Sigmoid colon (tissue), 7 donors: ENCODE measurements around the gene SLC6A9. TPM values are rescaled to one million over a fixed set of nuclear protein-coding genes. Genes with fewer than 3 reads are reported as not detected.
A peak's percentile ranks its signal among the peaks of the same experiment; 100 is the strongest.

Experiments
- DNase-seq: peaks from one replicate; pipeline ENCODE4 v3.0.0-alpha.2; 2019
- H3K27ac ChIP-seq, 4 donors: fragments of 200-600 bp; sonication (generic); one replicate each; pipeline ENCODE4 v1.5.1; 2016 to 2019; ENCODE audit warnings: mild to moderate bottlenecking in 1 of 4
- H3K27me3 ChIP-seq, 3 donors: fragments of 200-600 bp; sonication (generic); one replicate each; pipeline ENCODE4 v1.5.1; 2019; ENCODE audit warnings: mild to moderate bottlenecking in 1 of 3
- H3K36me3 ChIP-seq, 4 donors: fragments of 200-600 bp; sonication (generic); one replicate each; pipeline ENCODE4 v1.5.1; 2016 to 2019
- H3K4me1 ChIP-seq, 4 donors: fragments of 200-600 bp; sonication (generic); one replicate each; pipeline ENCODE4 v1.5.1; 2017 to 2019
- H3K4me3 ChIP-seq, 4 donors: fragments of 200-600 bp; sonication (generic); one replicate each; pipeline ENCODE4 v1.5.1; 2017 to 2019; ENCODE audit warnings: mild to moderate bottlenecking in 2 of 4, moderate library complexity in 1 of 4
- H3K9me3 ChIP-seq, 4 donors: fragments of 200-600 bp in 3 of 4; sonication (generic) in 3 of 4; one replicate each; pipeline versions ENCODE4 v1.5.1 to v1.6.1; 2013 to 2019
- CTCF ChIP-seq, 4 experiments: fragments of 450-650 bp in 3 of 4; fragments of 200-600 bp in 1 of 4; IDR thresholded peaks; one replicate each; pipeline ENCODE4 v1.5.1; 2016 to 2019; ENCODE audit warnings: antibody characterized with exemption in 4 of 4, mild to moderate bottlenecking in 3 of 4, moderate library complexity in 2 of 4
- EP300 ChIP-seq, 4 donors: sonication (generic); formaldehyde crosslinking; IDR thresholded peaks; one replicate each; pipeline ENCODE4 v1.6.1; 2017; ENCODE audit warnings: antibody characterized with exemption in 4 of 4
- POLR2A ChIP-seq, 2 donors: fragments of 450-650 bp; IDR thresholded peaks; one replicate each; pipeline ENCODE4 v1.6.1; 2016; ENCODE audit warnings: antibody characterized with exemption in 2 of 2, mild to moderate bottlenecking in 2 of 2, moderate library complexity in 2 of 2
- POLR2AphosphoS5 ChIP-seq, 4 donors: sonication (generic); formaldehyde crosslinking; IDR thresholded peaks; one replicate each; pipeline ENCODE4 v1.6.1; 2017; ENCODE audit warnings: antibody characterized with exemption in 4 of 4
- WGBS, 2 donors: extraction: QIAGEN DNeasy Blood & Tissue Kit; methylation state at CpG; one replicate each; pipeline ENCODE4 v1.1.7; 2013; 5-methylcytosine and 5-hydroxymethylcytosine counted together
- intact Hi-C: fragments of 100-400 bp; cut with DNase I; formaldehyde crosslinking; loops from one replicate; pipeline ENCODE4 v1.15.1; 2023
- polyA plus RNA-seq, 3 donors: library from polyadenylated mRNA; stranded (reverse); fragments of 200-250 nt; gene quantifications; one replicate each; pipeline ENCODE4 v1.2.3, GENCODE V29; 2013
- total RNA-seq, 4 donors: library from RNA; depleted of rRNA; stranded (reverse); fragments of >200 nt; gene quantifications; one replicate each; pipeline ENCODE4 v1.1.0, GENCODE V29; 2016
- donor health status: healthy with polysubstance abuse.
- donor health status: Bipolar disorder and iron deficiency.
- donor health status: healthy.

The SLC6A9 gene
- total and polyA plus RNA-seq, 7 donors: 2.4 to 24.5 (median 5.9) TPM

DNA sequence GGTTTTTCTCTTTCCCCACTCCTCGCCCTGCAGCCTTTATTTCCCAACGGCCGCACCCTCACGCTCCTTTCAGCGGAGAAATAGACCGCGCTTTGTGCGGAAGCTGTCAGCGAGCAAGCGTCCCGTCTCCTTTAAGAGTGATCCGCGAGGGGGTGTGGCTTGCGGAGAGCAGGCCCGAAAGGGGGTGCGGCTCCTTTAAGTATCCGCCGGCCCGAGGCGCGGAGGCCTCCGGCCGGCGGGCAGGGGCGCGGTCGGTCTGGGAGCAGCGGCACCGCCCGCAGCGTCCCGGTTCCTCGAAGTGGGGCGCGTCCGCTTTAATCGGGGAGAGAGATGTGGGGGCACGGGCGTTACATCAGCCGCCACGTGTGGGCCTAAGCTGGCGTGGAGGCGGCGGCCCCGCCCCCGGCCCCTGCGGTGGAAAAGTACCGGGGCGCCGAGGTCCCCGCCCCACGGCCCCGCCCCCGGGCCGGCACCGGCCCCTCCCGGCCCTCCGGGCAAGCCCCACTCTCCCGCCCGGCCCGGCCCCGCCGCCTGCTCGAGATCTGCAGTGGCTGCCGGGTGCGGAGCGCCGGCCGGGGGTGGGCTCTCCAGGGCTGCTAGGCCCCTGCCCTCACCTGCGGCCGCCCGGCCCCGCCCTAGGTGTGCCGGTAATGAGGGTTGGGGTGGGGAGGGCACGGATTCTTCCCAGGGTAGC, 1.2 kb downstream of the SLC6A9 start:
- H3K9me3 ChIP-seq: no peaks in the 10 kb centered on the region
- H3K4me1 ChIP-seq: peaks cover 0 to 46% (median 37%) of the 10 kb centered on the region in 4 donors
- no peaks in the 10 kb centered on the region for H3K27me3 ChIP-seq
- WGBS, 2 donors: 1% methylated on average over 75 of the region's 75 CpGs
- no peaks in the 10 kb centered on the region for H3K36me3 ChIP-seq
- intact Hi-C loops: loop anchor here (10.0 kb wide), 1 partner anchor 495 kb away; the partner anchor contains the start of gene PTPRF
- H3K4me3 ChIP-seq: peak overlapping the region; percentile 71 to 88 (median 87)
- TF ChIP-seq POLR2AphosphoS5 (IDR thresholded peaks at IDR 0.05): peak; percentile 47 to 70 (median 64)
- TF ChIP-seq CTCF (IDR thresholded peaks at IDR 0.05): no peak
- TF ChIP-seq POLR2A (IDR thresholded peaks at IDR 0.05): peak in 1 of 2 donors; percentile 45
- H3K27ac ChIP-seq: peak overlapping the region; percentile 86 to 96 (median 94)
- DNase-seq: peak; percentile 95

- Histone ChIP-seq H3K4me3 (peak overlapping the region; percentile 71 to 88 (median 87)), H3K27ac (peak overlapping the region; percentile 86 to 96 (median 94)), H3K36me3 (no peaks in the 10 kb centered on the region), H3K9me3 (no peaks in the 10 kb centered on the region), H3K4me1 (peaks cover 0 to 42% (median 34%) of the 10 kb centered on the region in 4 donors), H3K27me3 (no peaks in the 10 kb centered on the region)
- intact Hi-C loops: no loop called here
- peak; percentile 69 for DNase-seq
- no peak for TF ChIP-seq POLR2AphosphoS5 (IDR thresholded peaks at IDR 0.05)
- no peak for TF ChIP-seq CTCF (IDR thresholded peaks at IDR 0.05)
- no peak for TF ChIP-seq POLR2A (IDR thresholded peaks at IDR 0.05)
- TF ChIP-seq EP300 (IDR thresholded peaks at IDR 0.05): no peak
- 26 to 28% methylated on average over 17 of the region's 17 CpGs for WGBS, 2 donors
Measured at GRCh38 chr1:44029260-44029910, 1.9 kb downstream of the SLC6A9 start.

DNA sequence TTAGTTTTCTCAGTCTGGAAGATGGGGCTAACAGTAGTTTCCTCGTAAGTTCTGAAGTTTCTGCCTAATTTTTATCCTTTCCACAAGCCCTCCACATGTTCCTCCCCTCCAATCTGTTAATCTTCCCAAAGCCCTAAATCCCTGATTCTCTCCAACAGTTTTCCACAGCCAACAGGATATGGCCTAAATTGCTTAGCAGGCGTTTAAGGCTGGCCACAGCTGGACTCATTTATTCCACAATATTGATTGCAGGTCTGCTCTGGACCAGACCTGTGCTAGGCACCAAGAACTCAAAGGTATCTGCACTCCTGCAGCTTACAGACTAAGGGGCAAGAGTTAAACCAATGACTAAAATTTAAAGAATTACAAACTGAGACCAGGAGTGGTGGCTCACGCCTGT, 3.9 kb downstream of the SLC6A9 start:
- intact Hi-C loops: no loop called here
- DNase-seq: no peak
- Histone ChIP-seq H3K4me1 (peaks cover 0 to 24% (median 20%) of the 10 kb centered on the region in 4 donors), H3K36me3 (peaks cover 0 to 10% (median 3%) of the 10 kb centered on the region in 4 donors), H3K27ac (no peak overlapping the region), H3K27me3 (no peaks in the 10 kb centered on the region), H3K4me3 (no peak overlapping the region), H3K9me3 (no peaks in the 10 kb centered on the region)
- no peak for TF ChIP-seq EP300 (IDR thresholded peaks at IDR 0.05)
- no peak for TF ChIP-seq POLR2A (IDR thresholded peaks at IDR 0.05)
- TF ChIP-seq CTCF (IDR thresholded peaks at IDR 0.05): no peak
- no peak for TF ChIP-seq POLR2AphosphoS5 (IDR thresholded peaks at IDR 0.05)
- 90 to 92% methylated on average over 3 of the region's 3 CpGs for WGBS, 2 donors

GRCh38 chr1:44025816-44026215, 5.4 kb downstream of the SLC6A9 start:
- no peaks in the 10 kb centered on the region for H3K9me3 ChIP-seq
- DNase-seq: no peak
- no peak overlapping the region for H3K4me3 ChIP-seq
- TF ChIP-seq POLR2AphosphoS5 (IDR thresholded peaks at IDR 0.05) (no peak), EP300 (IDR thresholded peaks at IDR 0.05) (no peak), CTCF (IDR thresholded peaks at IDR 0.05) (no peak), POLR2A (IDR thresholded peaks at IDR 0.05) (no peak)
- peaks cover 0 to 19% (median 5%) of the 10 kb centered on the region in 4 donors for H3K36me3 ChIP-seq
- intact Hi-C loops: no loop called here
- peaks cover 0 to 12% (median 9%) of the 10 kb centered on the region in 4 donors for H3K4me1 ChIP-seq
- H3K27me3 ChIP-seq: no peaks in the 10 kb centered on the region
- WGBS, 2 donors: 38 to 69% methylated on average over 3 of the region's 3 CpGs
- no peak overlapping the region for H3K27ac ChIP-seq
